ENCODE data around the gene ZDHHC20.

The ZDHHC20 gene

GRCh38 chr13:21338156-21338555, 120.9 kb downstream of the ZDHHC20 start:
- Histone ChIP-seq H3K9ac (ENCODE audit: low read length) (no peak overlapping the region), H3K27me3 (ENCODE audit: control insufficient read depth in 1 of 2, insufficient read depth in 2 of 2, low read length in 2 of 2) (no peaks in the 10 kb centered on the region), H3K4me3 (ENCODE audit: low read depth in 1 of 2, low read length in 2 of 2) (no peak overlapping the region), H3K9me3 (ENCODE audit: low read length) (no peaks in the 10 kb centered on the region), H3K4me1 (ENCODE audit: insufficient read depth, low read length) (no peaks in the 10 kb centered on the region), H3K27ac (ENCODE audit: low read depth, low read length) (no peak overlapping the region), H3K36me3 (ENCODE audit: insufficient read depth, low read length) (no peaks in the 10 kb centered on the region)

- no peaks in the 10 kb centered on the region for H3K27me3 ChIP-seq (ENCODE audit: control insufficient read depth in 1 of 2, insufficient read depth in 2 of 2, low read length in 2 of 2)
- no peaks in the 10 kb centered on the region for H3K9me3 ChIP-seq (ENCODE audit: low read length)
- no peak overlapping the region for H3K9ac ChIP-seq (ENCODE audit: low read length)
- no peak overlapping the region for H3K4me3 ChIP-seq (ENCODE audit: low read depth in 1 of 2, low read length in 2 of 2)
- H3K36me3 ChIP-seq (ENCODE audit: insufficient read depth, low read length), result no peaks in the 10 kb centered on the region
- no peaks in the 10 kb centered on the region for H3K4me1 ChIP-seq (ENCODE audit: insufficient read depth, low read length)
- H3K27ac ChIP-seq (ENCODE audit: low read depth, low read length), result no peak overlapping the region
Measured at GRCh38 chr13:21336609-21337349, 122.3 kb downstream of the ZDHHC20 start.

GRCh38 chr13:21333186-21333585, 125.9 kb downstream of the ZDHHC20 start:
- Histone ChIP-seq H3K36me3 (ENCODE audit: insufficient read depth, low read length) (no peaks in the 10 kb centered on the region), H3K4me1 (ENCODE audit: insufficient read depth, low read length) (no peaks in the 10 kb centered on the region), H3K27me3 (ENCODE audit: control insufficient read depth in 1 of 2, insufficient read depth in 2 of 2, low read length in 2 of 2) (no peaks in the 10 kb centered on the region), H3K9me3 (ENCODE audit: low read length) (no peaks in the 10 kb centered on the region), H3K27ac (ENCODE audit: low read depth, low read length) (no peak overlapping the region), H3K9ac (ENCODE audit: low read length) (no peak overlapping the region), H3K4me3 (ENCODE audit: low read depth in 1 of 2, low read length in 2 of 2) (no peak overlapping the region)

GRCh38 chr13:21330126-21330861, 128.8 kb downstream of the ZDHHC20 start:
- Histone ChIP-seq H3K9me3 (ENCODE audit: low read length) (no peaks in the 10 kb centered on the region), H3K4me1 (ENCODE audit: insufficient read depth, low read length) (no peaks in the 10 kb centered on the region), H3K36me3 (ENCODE audit: insufficient read depth, low read length) (no peaks in the 10 kb centered on the region), H3K9ac (ENCODE audit: low read length) (no peak overlapping the region), H3K27ac (ENCODE audit: low read depth, low read length) (no peak overlapping the region), H3K4me3 (ENCODE audit: low read depth in 1 of 2, low read length in 2 of 2) (no peak overlapping the region), H3K27me3 (ENCODE audit: control insufficient read depth in 1 of 2, insufficient read depth in 2 of 2, low read length in 2 of 2) (no peaks in the 10 kb centered on the region)

- Histone ChIP-seq H3K4me1 (ENCODE audit: insufficient read depth, low read length) (no peaks in the 10 kb centered on the region), H3K27me3 (ENCODE audit: control insufficient read depth in 1 of 2, insufficient read depth in 2 of 2, low read length in 2 of 2) (no peaks in the 10 kb centered on the region), H3K27ac (ENCODE audit: low read depth, low read length) (no peak overlapping the region), H3K36me3 (ENCODE audit: insufficient read depth, low read length) (no peaks in the 10 kb centered on the region), H3K4me3 (ENCODE audit: low read depth in 1 of 2, low read length in 2 of 2) (no peak overlapping the region), H3K9me3 (ENCODE audit: low read length) (no peaks in the 10 kb centered on the region), H3K9ac (ENCODE audit: low read length) (no peak overlapping the region)
Measured at GRCh38 chr13:21328836-21329477, 130.1 kb downstream of the ZDHHC20 start.

GRCh38 chr13:21328201-21328600, 130.9 kb downstream of the ZDHHC20 start:
- H3K9ac ChIP-seq (ENCODE audit: low read length), result no peak overlapping the region
- no peak overlapping the region for H3K4me3 ChIP-seq (ENCODE audit: low read depth in 1 of 2, low read length in 2 of 2)
- H3K9me3 ChIP-seq (ENCODE audit: low read length), result no peaks in the 10 kb centered on the region
- H3K36me3 ChIP-seq (ENCODE audit: insufficient read depth, low read length), result no peaks in the 10 kb centered on the region
- H3K4me1 ChIP-seq (ENCODE audit: insufficient read depth, low read length), result no peaks in the 10 kb centered on the region
- H3K27ac ChIP-seq (ENCODE audit: low read depth, low read length), result no peak overlapping the region
- no peaks in the 10 kb centered on the region for H3K27me3 ChIP-seq (ENCODE audit: control insufficient read depth in 1 of 2, insufficient read depth in 2 of 2, low read length in 2 of 2)

- peak overlapping the region; percentile 33 for H3K9ac ChIP-seq (ENCODE audit: low read length)
- H3K9me3 ChIP-seq (ENCODE audit: low read length), result no peaks in the 10 kb centered on the region
- no peaks in the 10 kb centered on the region for H3K36me3 ChIP-seq (ENCODE audit: insufficient read depth, low read length)
- no peak overlapping the region for H3K27ac ChIP-seq (ENCODE audit: low read depth, low read length)
- H3K4me1 ChIP-seq (ENCODE audit: insufficient read depth, low read length), result no peaks in the 10 kb centered on the region
- no peaks in the 10 kb centered on the region for H3K27me3 ChIP-seq (ENCODE audit: control insufficient read depth in 1 of 2, insufficient read depth in 2 of 2, low read length in 2 of 2)
- H3K4me3 ChIP-seq (ENCODE audit: low read depth in 1 of 2, low read length in 2 of 2), result peak overlapping the region; percentile 47 to 64
Measured at GRCh38 chr13:21326155-21327031, 132.7 kb downstream of the ZDHHC20 start.

GRCh38 chr13:21324803-21325202, 134.3 kb downstream of the ZDHHC20 start:
- Histone ChIP-seq H3K4me3 (ENCODE audit: low read depth in 1 of 2, low read length in 2 of 2) (no peak overlapping the region), H3K27ac (ENCODE audit: low read depth, low read length) (no peak overlapping the region), H3K27me3 (ENCODE audit: control insufficient read depth in 1 of 2, insufficient read depth in 2 of 2, low read length in 2 of 2) (no peaks in the 10 kb centered on the region), H3K9ac (ENCODE audit: low read length) (no peak overlapping the region), H3K36me3 (ENCODE audit: insufficient read depth, low read length) (no peaks in the 10 kb centered on the region), H3K9me3 (ENCODE audit: low read length) (no peaks in the 10 kb centered on the region), H3K4me1 (ENCODE audit: insufficient read depth, low read length) (no peaks in the 10 kb centered on the region)

- Histone ChIP-seq H3K9ac (ENCODE audit: low read length) (no peak overlapping the region), H3K4me3 (ENCODE audit: low read depth in 1 of 2, low read length in 2 of 2) (no peak overlapping the region), H3K27me3 (ENCODE audit: control insufficient read depth in 1 of 2, insufficient read depth in 2 of 2, low read length in 2 of 2) (no peaks in the 10 kb centered on the region), H3K36me3 (ENCODE audit: insufficient read depth, low read length) (no peaks in the 10 kb centered on the region), H3K27ac (ENCODE audit: low read depth, low read length) (no peak overlapping the region), H3K4me1 (ENCODE audit: insufficient read depth, low read length) (no peaks in the 10 kb centered on the region), H3K9me3 (ENCODE audit: low read length) (no peaks in the 10 kb centered on the region)
Measured at GRCh38 chr13:21322988-21323387, 136.1 kb downstream of the ZDHHC20 start.
